ENCODE data around the gene SORCS2. TPM values are rescaled to one million over a fixed set of nuclear protein-coding genes. Genes with fewer than 3 reads are reported as not detected.

Gene SORCS2
- total RNA-seq, 2 donors from 2014 or later, result not detected

GRCh38 chr4:7272404-7272803, 80.1 kb downstream of the SORCS2 start:
- DNase-seq (no peak), ATAC-seq (no peak)
- no peaks in the 10 kb centered on the region for H3K9me3 ChIP-seq (ENCODE audit: control insufficient read depth, low read length, poor library complexity, severe bottlenecking)
- Mint-ChIP-seq H3K27ac (no peak overlapping the region), H3K27me3 (peaks cover 41% of the 10 kb centered on the region), H3K4me1 (no peaks in the 10 kb centered on the region), H3K4me3 (no peak overlapping the region), H3K36me3 (ENCODE audit: low read depth) (peaks cover 2% of the 10 kb centered on the region)

- no peaks in the 10 kb centered on the region for H3K36me3 Mint-ChIP-seq (ENCODE audit: low read depth)
- H3K27ac Mint-ChIP-seq, result no peak overlapping the region
- no peak for ATAC-seq
Observed at GRCh38 chr4:7273738-7274297, 81.5 kb downstream of the SORCS2 start.

DNA sequence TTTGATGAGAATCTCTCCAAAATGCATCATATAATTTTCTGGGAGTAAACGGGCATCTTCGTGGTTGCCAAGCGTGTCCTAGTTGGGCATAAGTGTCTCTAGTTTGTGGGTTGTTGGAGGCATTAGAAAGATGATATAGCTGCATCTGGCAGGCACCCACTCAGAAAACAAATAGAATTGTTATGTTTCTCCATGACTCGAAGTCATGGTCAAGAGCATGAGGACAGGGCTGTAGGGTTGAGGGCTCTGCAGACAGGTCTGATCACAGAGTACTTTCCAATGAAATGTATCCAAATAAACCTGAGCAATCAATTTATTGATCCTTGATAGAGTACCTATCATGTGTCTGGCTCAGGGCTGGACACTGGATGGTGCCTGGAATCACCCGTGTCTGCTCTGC, 82.7 kb downstream of the SORCS2 start:
- H3K27me3 Mint-ChIP-seq, result peaks cover 42% of the 10 kb centered on the region
- no peaks in the 10 kb centered on the region for H3K4me1 Mint-ChIP-seq
- DNase-seq, result no peak
- no peak overlapping the region for H3K4me3 Mint-ChIP-seq
- H3K36me3 Mint-ChIP-seq (ENCODE audit: low read depth), result no peaks in the 10 kb centered on the region
- no peaks in the 10 kb centered on the region for H3K9me3 ChIP-seq (ENCODE audit: control insufficient read depth, low read length, poor library complexity, severe bottlenecking)
- ATAC-seq, result no peak
- H3K27ac Mint-ChIP-seq, result no peak overlapping the region

More at GRCh38 chr4:7273738-7274297, 81.5 kb downstream of the SORCS2 start:
- no peak for DNase-seq
- Mint-ChIP-seq H3K4me1 (no peaks in the 10 kb centered on the region), H3K27me3 (peaks cover 45% of the 10 kb centered on the region), H3K4me3 (no peak overlapping the region)
- H3K9me3 ChIP-seq (ENCODE audit: control insufficient read depth, low read length, poor library complexity, severe bottlenecking), result no peaks in the 10 kb centered on the region

GRCh38 chr4:7275490-7276154, 83.3 kb downstream of the SORCS2 start:
- Mint-ChIP-seq H3K4me3 (no peak overlapping the region), H3K27ac (no peak overlapping the region), H3K27me3 (peaks cover 37% of the 10 kb centered on the region), H3K4me1 (no peaks in the 10 kb centered on the region), H3K36me3 (ENCODE audit: low read depth) (no peaks in the 10 kb centered on the region)
- DNase-seq, result no peak
- no peak for ATAC-seq
- H3K9me3 ChIP-seq (ENCODE audit: control insufficient read depth, low read length, poor library complexity, severe bottlenecking), result no peaks in the 10 kb centered on the region

DNA sequence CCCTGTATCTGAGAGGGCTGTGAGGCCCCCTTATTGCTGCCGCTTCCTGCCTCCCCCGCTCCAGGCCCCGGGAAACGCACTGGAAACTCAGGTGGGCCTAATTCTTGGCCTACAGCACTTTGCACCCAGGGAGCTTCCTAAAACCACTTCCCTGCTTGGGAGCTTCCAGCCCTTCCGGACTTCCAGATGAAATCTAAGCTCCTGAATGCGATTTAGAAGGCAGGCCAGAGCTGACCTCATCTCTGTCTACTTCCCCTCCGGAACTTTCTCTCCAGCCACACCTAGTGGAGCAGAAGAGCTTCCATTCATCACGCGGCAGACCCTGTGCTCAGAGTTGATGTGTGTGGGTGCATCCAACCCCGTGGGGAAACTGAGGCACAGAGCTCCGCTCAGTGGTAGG, 84.2 kb downstream of the SORCS2 start:
- ATAC-seq (no peak), DNase-seq (no peak)
- Mint-ChIP-seq H3K4me3 (no peak overlapping the region), H3K27ac (no peak overlapping the region), H3K4me1 (no peaks in the 10 kb centered on the region), H3K36me3 (ENCODE audit: low read depth) (no peaks in the 10 kb centered on the region), H3K27me3 (peaks cover 30% of the 10 kb centered on the region)
- H3K9me3 ChIP-seq (ENCODE audit: control insufficient read depth, low read length, poor library complexity, severe bottlenecking), result no peaks in the 10 kb centered on the region

GRCh38 chr4:7278071-7278765, 85.9 kb downstream of the SORCS2 start:
- Mint-ChIP-seq H3K27ac (no peak overlapping the region), H3K4me1 (no peaks in the 10 kb centered on the region)
- no peak for DNase-seq

DNA sequence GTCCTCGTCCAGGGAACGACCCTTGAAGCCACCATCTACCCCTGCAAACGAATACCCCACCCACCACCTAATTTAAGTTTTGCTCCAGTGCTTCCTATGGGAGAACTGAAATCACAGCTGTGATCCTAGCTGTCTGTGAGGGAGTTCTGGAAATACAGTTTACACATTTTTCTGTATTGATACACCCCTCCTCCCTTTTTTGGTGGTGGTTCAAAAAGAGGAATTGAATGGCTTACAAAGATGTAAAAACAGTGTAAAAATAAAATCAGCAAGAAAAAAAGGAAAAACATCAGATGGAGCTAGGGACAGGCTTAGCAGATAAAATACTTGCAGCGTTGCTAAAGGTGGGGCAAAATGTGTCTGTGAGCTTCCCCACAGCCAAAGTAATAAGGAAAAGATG, 86.6 kb downstream of the SORCS2 start:
- Mint-ChIP-seq H3K4me1 (no peaks in the 10 kb centered on the region), H3K27me3 (peaks cover 33% of the 10 kb centered on the region), H3K4me3 (no peak overlapping the region), H3K36me3 (ENCODE audit: low read depth) (no peaks in the 10 kb centered on the region), H3K27ac (no peak overlapping the region)
- ATAC-seq (no peak), DNase-seq (no peak)
- H3K9me3 ChIP-seq (ENCODE audit: control insufficient read depth, low read length, poor library complexity, severe bottlenecking), result no peaks in the 10 kb centered on the region

More at GRCh38 chr4:7278071-7278765, 85.9 kb downstream of the SORCS2 start:
- ATAC-seq, result no peak
- no peak overlapping the region for H3K4me3 Mint-ChIP-seq
- H3K36me3 Mint-ChIP-seq (ENCODE audit: low read depth), result no peaks in the 10 kb centered on the region
- H3K27me3 Mint-ChIP-seq, result peaks cover 30% of the 10 kb centered on the region
- no peaks in the 10 kb centered on the region for H3K9me3 ChIP-seq (ENCODE audit: control insufficient read depth, low read length, poor library complexity, severe bottlenecking)

- no peaks in the 10 kb centered on the region for H3K9me3 ChIP-seq (ENCODE audit: control insufficient read depth, low read length, poor library complexity, severe bottlenecking)
- ATAC-seq (no peak), DNase-seq (no peak)
- Mint-ChIP-seq H3K4me3 (no peak overlapping the region), H3K27me3 (peaks cover 33% of the 10 kb centered on the region), H3K36me3 (ENCODE audit: low read depth) (no peaks in the 10 kb centered on the region), H3K4me1 (no peaks in the 10 kb centered on the region), H3K27ac (no peak overlapping the region)
Observed at GRCh38 chr4:7279902-7280301, 87.6 kb downstream of the SORCS2 start.

DNA sequence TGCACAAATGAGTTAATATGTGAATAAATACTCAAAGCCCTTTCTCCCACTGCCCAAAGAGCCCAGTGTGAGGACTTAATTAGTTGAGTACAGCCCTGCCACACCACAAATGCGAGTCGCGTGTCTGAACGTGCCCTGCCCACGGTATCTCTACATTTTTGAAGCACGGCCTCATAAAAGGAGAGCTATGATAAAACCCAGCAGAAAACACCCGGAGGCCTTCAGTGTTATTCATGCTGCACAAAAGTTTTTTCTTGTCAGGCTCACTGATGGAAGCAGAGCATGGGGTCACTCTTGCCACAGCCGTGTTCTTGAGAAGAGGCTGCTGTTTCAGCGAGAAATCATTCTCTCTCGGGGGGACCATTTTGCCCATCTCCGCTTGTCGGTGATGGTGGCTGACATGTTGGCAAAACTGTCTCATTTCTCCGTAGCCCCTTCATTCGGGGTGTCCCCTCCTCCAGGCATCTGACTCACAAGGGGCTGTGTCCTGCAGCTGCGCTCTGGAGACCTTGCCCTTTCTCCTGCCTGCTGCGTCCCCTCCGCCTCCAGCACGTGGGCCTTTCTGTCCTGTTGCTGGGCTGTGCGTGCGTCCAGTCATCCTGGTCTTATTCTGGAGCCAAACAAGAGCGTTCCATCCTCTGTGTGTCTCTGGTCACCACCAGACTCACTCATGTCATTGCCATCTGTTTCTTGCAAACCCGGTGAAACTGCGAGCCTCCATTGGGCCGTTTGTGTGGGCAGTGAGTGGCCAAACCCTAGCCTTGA, 88.8 kb downstream of the SORCS2 start:
- H3K9me3 ChIP-seq (ENCODE audit: control insufficient read depth, low read length, poor library complexity, severe bottlenecking), result no peaks in the 10 kb centered on the region
- H3K4me1 Mint-ChIP-seq, result peaks cover 2% of the 10 kb centered on the region
- no peak overlapping the region for H3K27ac Mint-ChIP-seq
- H3K36me3 Mint-ChIP-seq (ENCODE audit: low read depth), result peaks cover 2% of the 10 kb centered on the region
- no peak for DNase-seq
- H3K4me3 Mint-ChIP-seq, result no peak overlapping the region
- ATAC-seq, result no peak
- H3K27me3 Mint-ChIP-seq, result peaks cover 34% of the 10 kb centered on the region

DNA sequence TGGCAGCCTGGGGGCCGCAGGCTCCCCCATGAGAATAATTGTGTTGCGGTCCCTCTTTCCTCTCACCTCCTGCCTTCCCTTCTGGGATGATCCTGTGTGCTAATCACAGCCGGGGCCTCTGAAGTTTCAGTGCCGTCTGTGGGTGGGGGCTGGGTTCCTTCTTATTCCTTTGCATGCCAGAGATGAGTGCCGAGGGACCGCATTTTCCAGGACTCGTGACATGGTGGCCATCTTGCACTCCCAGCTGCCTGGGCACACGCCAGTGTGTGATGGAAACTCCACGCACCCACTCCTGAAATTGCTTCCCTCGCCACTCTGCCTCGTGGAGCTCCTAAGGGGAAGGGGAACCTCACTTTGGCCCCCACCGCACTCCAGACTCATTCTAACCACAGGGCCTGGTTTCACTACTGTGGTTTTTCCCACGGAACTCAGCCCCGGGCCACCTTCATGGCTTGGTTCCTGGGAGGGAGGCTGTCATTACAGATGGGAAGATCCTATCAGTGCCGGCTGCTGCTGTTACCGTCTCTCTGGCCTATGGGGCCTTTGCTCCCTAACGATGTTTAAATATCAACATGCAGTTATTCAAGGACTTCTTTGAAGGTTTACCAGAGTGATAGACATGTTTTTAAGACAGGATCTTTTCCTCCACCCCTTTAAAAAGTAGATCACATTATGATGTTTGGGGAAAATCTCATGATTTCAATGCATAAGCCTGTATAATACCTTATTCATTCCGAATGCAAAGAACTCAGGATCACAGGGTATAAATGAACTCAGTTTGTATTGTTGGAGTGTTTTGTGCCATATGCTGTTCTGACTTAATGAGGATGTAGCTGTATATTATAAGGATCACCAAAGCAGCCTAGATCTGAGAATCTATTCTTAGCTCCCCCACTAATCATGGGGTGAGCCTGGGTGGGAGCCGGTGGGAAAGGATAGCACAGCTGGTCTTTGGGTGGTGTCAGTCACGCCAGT, 89.6 kb downstream of the SORCS2 start:
- Mint-ChIP-seq H3K4me1 (peaks cover 2% of the 10 kb centered on the region), H3K4me3 (no peak overlapping the region), H3K27me3 (peaks cover 43% of the 10 kb centered on the region), H3K27ac (no peak overlapping the region), H3K36me3 (ENCODE audit: low read depth) (peaks cover 3% of the 10 kb centered on the region)
- ATAC-seq (no peak), DNase-seq (no peak)
- no peaks in the 10 kb centered on the region for H3K9me3 ChIP-seq (ENCODE audit: control insufficient read depth, low read length, poor library complexity, severe bottlenecking)

GRCh38 chr4:7282786-7283440, 90.6 kb downstream of the SORCS2 start:
- ATAC-seq (no peak), DNase-seq (no peak)
- H3K36me3 Mint-ChIP-seq (ENCODE audit: low read depth), result peaks cover 3% of the 10 kb centered on the region
- H3K4me1 Mint-ChIP-seq, result peaks cover 2% of the 10 kb centered on the region
- H3K9me3 ChIP-seq (ENCODE audit: control insufficient read depth, low read length, poor library complexity, severe bottlenecking), result no peaks in the 10 kb centered on the region
- H3K27ac Mint-ChIP-seq, result no peak overlapping the region
- H3K27me3 Mint-ChIP-seq, result peaks cover 42% of the 10 kb centered on the region
- no peak overlapping the region for H3K4me3 Mint-ChIP-seq

Measured in T-helper 17 cell (primary cell).